ENCODE measurements around the gene WNT7A. TPM values are rescaled to one million over a fixed set of nuclear protein-coding genes. Genes with fewer than 3 reads are reported as not detected.

The WNT7A gene
- total RNA-seq, 2 experiments from 2014 or later = 0.09 TPM; not detected in 1

- intact Hi-C loops (cut with micrococcal nuclease) = loop anchor here (5.0 kb wide), 1 partner anchor 233 kb away; the partner anchor contains the start of gene TMEM43
- POLR2A ChIA-PET = interaction anchor here (0.8 to 3.0 kb wide), 2 partner anchors 230 to 284 kb away, joined by 3 to 21 read pairs; partner anchors contain the start of genes CHCHD4, LSM3, TMEM43 and XPC
- CTCF ChIA-PET = interaction anchor here (0.9 to 1.3 kb wide), 4 partner anchors 8 to 239 kb away, joined by 3 to 6 read pairs (median 4); no protein-coding TSS in a partner anchor
- Mint-ChIP-seq H3K27me3 (no peaks in the 10 kb centered on the region), H3K4me1 (ENCODE audit: low read depth) (peaks cover 24% of the 10 kb centered on the region), H3K9me3 (peaks cover 19% of the 10 kb centered on the region), H3K36me3 (ENCODE audit: low read depth) (peaks cover 13% of the 10 kb centered on the region), H3K4me3 (peak overlapping the region; percentile 83), H3K27ac (peak overlapping the region; percentile 46)
- TF ChIP-seq CTCF (IDR thresholded peaks at IDR 0.05) = no peak
- ATAC-seq (no peak), DNase-seq (no peak)
These were observed 14.9 kb upstream of the WNT7A start for GRCh38 chr3:13894807-13895154.

DNA sequence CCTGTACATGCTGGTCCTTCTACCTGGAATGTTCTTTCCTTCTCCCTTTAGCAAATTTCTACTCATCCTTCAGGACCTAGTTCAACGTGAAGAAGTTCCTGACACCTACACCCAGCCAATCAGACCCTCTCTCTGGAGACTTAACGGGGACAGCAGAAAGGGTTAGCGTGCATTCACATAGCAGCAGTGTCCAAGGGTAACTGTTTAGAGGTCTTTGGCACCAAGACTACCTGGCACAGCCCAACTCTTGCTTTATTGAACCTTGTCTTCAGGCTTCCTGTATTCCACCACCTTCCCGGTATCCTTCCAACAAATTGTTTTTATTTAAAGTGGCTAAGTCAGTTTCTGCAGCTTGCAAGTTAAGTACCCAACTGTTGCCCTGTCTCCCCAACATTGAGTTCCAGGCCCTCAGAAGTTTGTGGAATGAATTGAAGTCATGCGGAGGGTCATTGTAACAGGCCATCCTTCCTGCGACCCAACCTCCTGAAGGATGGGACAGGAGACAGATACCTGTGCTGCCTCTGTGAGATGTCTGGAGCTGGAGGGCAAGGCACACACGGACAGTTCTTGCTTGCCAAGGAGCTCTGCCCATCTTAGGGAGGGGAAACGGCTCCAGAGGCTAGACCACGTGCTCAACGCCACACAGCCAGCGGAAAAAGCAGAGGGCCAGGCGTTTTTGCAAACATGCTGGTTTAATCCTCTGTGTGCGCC, 14.4 kb upstream of the WNT7A start:
- H3K4me3 Mint-ChIP-seq = no peak overlapping the region
- H3K27me3 Mint-ChIP-seq = no peaks in the 10 kb centered on the region

DNA sequence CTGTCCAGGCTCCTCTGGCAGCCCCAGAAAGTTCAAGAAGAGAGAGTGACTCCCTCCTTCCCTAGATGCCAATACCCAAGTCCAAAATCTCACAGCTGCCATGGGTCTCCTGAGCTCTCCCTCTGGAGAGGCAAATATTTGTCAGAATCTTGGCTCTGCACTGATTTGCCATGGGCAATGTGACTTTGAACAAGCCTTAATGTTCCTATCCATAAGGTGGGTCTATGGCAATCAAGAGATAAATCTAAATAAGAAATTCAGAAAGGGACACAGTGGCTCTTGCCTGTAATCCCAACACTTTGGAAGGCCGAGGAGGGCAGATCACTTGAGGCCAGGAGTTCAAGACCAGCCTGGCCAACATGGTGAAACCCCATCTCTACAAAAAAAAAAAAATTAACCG, 12.4 kb upstream of the WNT7A start:
- Mint-ChIP-seq H3K36me3 (ENCODE audit: low read depth) (peaks cover 3% of the 10 kb centered on the region), H3K4me1 (ENCODE audit: low read depth) (peaks cover 24% of the 10 kb centered on the region), H3K27ac (peak overlapping the region; percentile 87), H3K9me3 (peaks cover 2% of the 10 kb centered on the region), H3K4me3 (no peak overlapping the region), H3K27me3 (no peaks in the 10 kb centered on the region)
- ChIA-PET POLR2A (no interaction called here), CTCF (interaction anchor here (2.1 to 16.6 kb wide), 3 partner anchors 11 to 243 kb away, joined by 5 to 383 read pairs (median 31); partner anchors contain the start of gene WNT7A)
- TF ChIP-seq CTCF (IDR thresholded peaks at IDR 0.05) = no peak
- ATAC-seq (no peak), DNase-seq (no peak)
- intact Hi-C loops (cut with micrococcal nuclease) = no loop called here

More for the DNA sequence above, 14.4 kb upstream of the WNT7A start:
- Mint-ChIP-seq H3K36me3 (ENCODE audit: low read depth) (peaks cover 8% of the 10 kb centered on the region), H3K27ac (no peak overlapping the region), H3K9me3 (peaks cover 13% of the 10 kb centered on the region), H3K4me1 (ENCODE audit: low read depth) (peaks cover 24% of the 10 kb centered on the region)
- intact Hi-C loops (cut with micrococcal nuclease) = no loop called here
- TF ChIP-seq CTCF (IDR thresholded peaks at IDR 0.05) = no peak
- no peak for DNase-seq
- POLR2A ChIA-PET = interaction anchor here (0.8 to 3.0 kb wide), 2 partner anchors 231 to 284 kb away, joined by 3 to 21 read pairs; partner anchors contain the start of genes CHCHD4, LSM3, TMEM43 and XPC
- ATAC-seq = no peak
- CTCF ChIA-PET = interaction anchor here (1.2 to 1.3 kb wide), 3 partner anchors 8 to 237 kb away, joined by 4 to 6 read pairs (median 5); no protein-coding TSS in a partner anchor

DNA sequence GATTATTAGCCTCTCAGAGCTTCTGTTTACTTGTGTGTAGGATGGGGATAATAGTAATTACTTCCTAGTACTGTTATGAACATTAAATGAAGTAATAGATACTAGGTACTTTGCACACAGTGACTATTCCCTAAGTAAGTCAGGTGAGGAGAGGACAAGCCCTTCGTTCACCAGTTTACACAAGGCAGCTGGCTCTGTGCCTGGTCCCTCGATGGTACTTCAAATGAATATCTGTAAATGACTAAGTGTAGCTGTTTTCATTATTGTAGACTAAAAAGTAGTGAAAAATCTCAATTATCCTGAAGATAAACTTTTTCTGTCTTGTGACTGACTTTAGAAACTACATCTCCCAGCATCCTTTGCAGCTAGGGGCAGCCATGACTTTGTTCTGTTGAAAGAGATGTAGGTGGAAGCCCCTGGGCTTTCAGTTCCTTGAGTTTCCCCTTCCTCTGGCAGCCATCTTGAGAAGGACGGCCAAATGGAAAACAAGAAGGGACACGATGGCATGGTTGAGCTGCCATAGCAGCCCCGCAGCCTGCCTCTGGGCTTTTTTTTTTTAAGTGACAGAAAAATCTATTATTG, 11.7 kb upstream of the WNT7A start:
- no peak for TF ChIP-seq CTCF (IDR thresholded peaks at IDR 0.05)
- Mint-ChIP-seq H3K4me1 (ENCODE audit: low read depth) (peaks cover 24% of the 10 kb centered on the region), H3K9me3 (peaks cover 2% of the 10 kb centered on the region), H3K27me3 (no peaks in the 10 kb centered on the region), H3K27ac (peak overlapping the region; percentile 87), H3K36me3 (ENCODE audit: low read depth) (peaks cover 3% of the 10 kb centered on the region), H3K4me3 (no peak overlapping the region)
- CTCF ChIA-PET = interaction anchor here (1.2 to 16.6 kb wide), 4 partner anchors 9 to 242 kb away, joined by 4 to 383 read pairs (median 18); partner anchors contain the start of gene WNT7A
- DNase-seq = peak; percentile 51
- intact Hi-C loops (cut with micrococcal nuclease) = no loop called here
- POLR2A ChIA-PET = interaction anchor here (0.8 kb wide), 1 partner anchor 233 kb away, joined by 3 read pairs; the partner anchor contains the start of genes CHCHD4 and TMEM43
- no peak for ATAC-seq

Data from activated CD8-positive, alpha-beta T cell treated with anti-CD3 and anti-CD28 coated beads for 36 hours (primary cell).